ENCODE measurements around the gene BACH2. TPM values are rescaled to one million over a fixed set of nuclear protein-coding genes. Genes with fewer than 3 reads are reported as not detected.
A peak's percentile ranks its signal among the peaks of the same experiment; 100 is the strongest.

Gene BACH2
- total and polyA plus RNA-seq, 2 of the 4 experiments (the other 2 are of a cell fraction) = 1.3 to 1.4 TPM

DNA sequence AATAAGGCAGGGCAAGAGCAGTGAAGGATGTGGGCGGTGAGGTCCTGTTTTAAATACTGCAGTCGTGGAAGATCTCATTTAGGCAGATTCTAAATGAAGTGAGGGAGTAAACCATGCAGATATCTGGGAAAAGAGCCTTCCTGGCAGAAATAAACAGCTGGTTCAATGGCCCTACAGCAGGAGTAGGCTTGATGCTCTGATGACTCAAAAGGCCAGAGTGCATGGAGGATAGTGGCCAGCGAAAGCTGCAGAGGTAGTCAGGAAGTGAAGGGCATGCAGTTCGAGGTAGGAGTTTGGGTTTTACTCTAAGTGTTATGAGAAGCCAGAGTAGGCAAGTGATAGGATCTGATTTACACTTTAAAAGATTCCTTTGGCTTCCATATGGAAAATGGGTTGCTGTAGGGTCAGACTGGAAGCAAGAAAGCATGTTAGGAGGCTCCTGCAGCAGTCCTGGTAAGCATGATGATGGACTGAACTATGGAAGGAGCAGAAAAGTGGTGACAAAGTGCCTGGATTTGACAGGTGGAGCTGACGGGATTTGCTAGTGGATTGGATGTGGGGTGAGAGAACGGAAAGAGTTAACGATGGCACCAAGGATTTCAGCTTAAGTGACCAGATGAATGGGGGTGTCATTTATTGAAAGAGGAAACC, 252.3 kb downstream of the BACH2 start:
- CTCF ChIA-PET = no interaction called here
- H3K56ac ChIP-seq (ENCODE audit: extremely low read depth, insufficient read depth, low read length) = no peak overlapping the region
- H4K5ac ChIP-seq (ENCODE audit: low read depth, low read length) = no peak overlapping the region
- no peak overlapping the region for H2AK9ac ChIP-seq (replicated peaks; ENCODE audit: low read depth, low read length, poor library complexity)
- no peak overlapping the region for H3K4me3 ChIP-seq (ENCODE audit: insufficient read depth, low read depth, low read length)
- DNase-seq (peak; percentile 47), ATAC-seq (ENCODE audit: low read depth) (peak; percentile 41)
- H3K9me3 ChIP-seq (ENCODE audit: control insufficient read depth, insufficient read depth, low read length) = no peaks in the 10 kb centered on the region
- H2AFZ ChIP-seq (replicated peaks; ENCODE audit: low read length, poor library complexity) = no peak overlapping the region
- BruUV-seq (replicated peaks) = no TSS peak
- peak overlapping the region; percentile 62 for H2BK120ac ChIP-seq (ENCODE audit: low read depth, low read length)
- H3K79me1 ChIP-seq (ENCODE audit: low read depth in 1 of 2, low read length in 2 of 2) = no peaks in the 10 kb centered on the region
- peak overlapping the region; percentile 47 for H3K4ac ChIP-seq (ENCODE audit: low read depth, low read length)
- H3K27ac ChIP-seq (ENCODE audit: insufficient read depth, low read length) = peak overlapping the region; percentile 8; the same call in 1 of the 2 replicates
- H3K27me3 ChIP-seq (ENCODE audit: control insufficient read depth, insufficient read depth, low read length) = no peaks in the 10 kb centered on the region
- H4K8ac ChIP-seq (ENCODE audit: low read depth in 2 of 2, low read length in 2 of 2) = peak overlapping the region in 1 of 2 experiments; percentile 29; a peak in 2 of 4 replicates
- no peak overlapping the region for H3K23ac ChIP-seq (ENCODE audit: low read depth, low read length)
- peak overlapping the region; percentile 75 for H2AK5ac ChIP-seq (ENCODE audit: low read depth, low read length)
- H2BK15ac ChIP-seq (ENCODE audit: low read depth, low read length) = peak overlapping the region; percentile 50; the same call in 2 of the 3 replicates
- intact Hi-C loops (cut with micrococcal nuclease) = no loop called here
- WGBS, 2 experiments (ENCODE audit: extremely low coverage in 2 of 2, insufficient read length in 1 of 2) = 85% methylated on average over 6 of the region's 7 CpGs; no CpG with 5 or more reads in 1 of the 2 experiments
- no peaks in the 10 kb centered on the region for H4K20me1 ChIP-seq (ENCODE audit: insufficient read depth, low read length)
- peak overlapping the region; percentile 7 for H2BK5ac ChIP-seq (ENCODE audit: low read depth, low read length, poor library complexity, severe bottlenecking)
- no peaks in the 10 kb centered on the region for H3K36me3 ChIP-seq (ENCODE audit: control insufficient read depth, insufficient read depth, low read length)
- peak overlapping the region; percentile 15; the same call in 1 of the 2 replicates for H3K14ac ChIP-seq (replicated peaks; ENCODE audit: low read depth, low read length)
- no peak overlapping the region for H3K9ac ChIP-seq (ENCODE audit: low read depth, low read length)
- peak overlapping the region; percentile 30; the same call in 1 of the 2 replicates for H2BK20ac ChIP-seq (ENCODE audit: low read depth, low read length)
- in situ Hi-C loops (cut with MboI; ENCODE audit: low sequenced_read_pairs) = no loop called here
- peaks cover 9% of the 10 kb centered on the region for H3K4me1 ChIP-seq (ENCODE audit: control insufficient read depth, insufficient read depth, low read length)
- H4K91ac ChIP-seq (ENCODE audit: insufficient read depth, low read depth, low read length) = peak overlapping the region; percentile 69; the same call in 1 of the 2 replicates
- H3K18ac ChIP-seq (ENCODE audit: low read depth, low read length) = peak overlapping the region; percentile 11; the same call in 1 of the 2 replicates
- dilution Hi-C loops (cut with HindIII; ENCODE audit: low sequenced_read_pairs, unreplicated experiment) = no loop called here
- peak overlapping the region; percentile 6; the same call in 1 of the 2 replicates for H3K4me2 ChIP-seq (ENCODE audit: low read depth, low read length)
- POLR2A ChIA-PET (ENCODE audit: unreplicated experiment) = no interaction called here
- peaks cover 9% of the 10 kb centered on the region for H3K9me1 ChIP-seq (ENCODE audit: insufficient read depth, low read length)
- no peak for TF ChIP-seq CTCF (conservative IDR thresholded peaks at IDR 0.05; ENCODE audit: low read depth, low read length)
- no peak for TF ChIP-seq RCOR1 (IDR thresholded peaks at IDR 0.05; ENCODE audit: insufficient replicate concordance, low read length)
- TF ChIP-seq RAD21 (IDR thresholded peaks at IDR 0.05; ENCODE audit: low read length) = no peak
- TF ChIP-seq NFE2L2 (IDR thresholded peaks at IDR 0.05; ENCODE audit: low read depth, low read length) = no peak
- TF ChIP-seq CHD1 (IDR thresholded peaks at IDR 0.05; ENCODE audit: low read depth, low read length) = no peak
- no peak for TF ChIP-seq RFX5 (IDR thresholded peaks at IDR 0.05; ENCODE audit: low read depth, low read length)
- no peak for TF ChIP-seq ELK1 (IDR thresholded peaks at IDR 0.05; ENCODE audit: borderline replicate concordance, low read depth, low read length)
- no peak for TF ChIP-seq CEBPB (IDR thresholded peaks at IDR 0.05; ENCODE audit: low read depth, low read length)
- TF ChIP-seq SMC3 (IDR thresholded peaks at IDR 0.05; ENCODE audit: low read depth, low read length) = no peak
- no peak for TF ChIP-seq FOS (IDR thresholded peaks at IDR 0.05; ENCODE audit: low read depth, low read length)
- no peak for TF ChIP-seq MAZ (IDR thresholded peaks at IDR 0.05; ENCODE audit: borderline replicate concordance, low read depth, low read length)
- no peak for TF ChIP-seq MXI1 (IDR thresholded peaks at IDR 0.05; ENCODE audit: borderline replicate concordance, low read depth, low read length)
- no peak for TF ChIP-seq POLR2A (IDR thresholded peaks at IDR 0.05; ENCODE audit: low read depth, low read length)
- no peak for TF ChIP-seq BHLHE40 (IDR thresholded peaks at IDR 0.05; ENCODE audit: low read depth, low read length)
- TF ChIP-seq, protein P1, sequence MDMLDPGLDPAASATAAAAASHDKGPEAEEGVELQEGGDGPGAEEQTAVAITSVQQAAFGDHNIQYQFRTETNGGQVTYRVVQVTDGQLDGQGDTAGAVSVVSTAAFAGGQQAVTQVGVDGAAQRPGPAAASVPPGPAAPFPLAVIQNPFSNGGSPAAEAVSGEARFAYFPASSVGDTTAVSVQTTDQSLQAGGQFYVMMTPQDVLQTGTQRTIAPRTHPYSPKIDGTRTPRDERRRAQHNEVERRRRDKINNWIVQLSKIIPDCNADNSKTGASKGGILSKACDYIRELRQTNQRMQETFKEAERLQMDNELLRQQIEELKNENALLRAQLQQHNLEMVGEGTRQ (IDR thresholded peaks at IDR 0.05; ENCODE audit: low read depth, low read length) = no peak
